ENCODE data around the gene NFIC. TPM values are rescaled to one million over a fixed set of nuclear protein-coding genes. Genes with fewer than 3 reads are reported as not detected.
"Not testable (repeated sequence)": the region's sequence is repeated elsewhere in the genome, so short reads cannot be mapped to it uniquely, and the experiment has no call there.

NFIC gene
- total and polyA plus RNA-seq, 4 donors = 40.4 to 208 (median 49.8) TPM

GRCh38 chr19:3328743-3329142, 37.6 kb upstream of the NFIC start:
- TF ChIP-seq CTCF (IDR thresholded peaks at IDR 0.05; ENCODE audit: control extremely low read depth, extremely low read depth) = no peak
- Histone ChIP-seq H3K27ac (ENCODE audit: low read depth in 1 of 2, low read length in 1 of 2) (no peak overlapping the region), H3K4me1 (ENCODE audit: control insufficient read depth in 5 of 5, insufficient read depth in 5 of 5, low read length in 5 of 5) (no peaks in the 10 kb centered on the region), H3K4me3 (no peak overlapping the region), H3K9me3 (ENCODE audit: control insufficient read depth in 4 of 4, insufficient read depth in 3 of 4, low read length in 3 of 4) (no peaks in the 10 kb centered on the region), H3K36me3 (ENCODE audit: control insufficient read depth in 4 of 4, insufficient read depth in 4 of 4, low read length in 4 of 4) (no peaks in the 10 kb centered on the region), H3K9ac (ENCODE audit: insufficient read depth in 1 of 2, low read length in 2 of 2) (no peak overlapping the region), H3K27me3 (ENCODE audit: control insufficient read depth in 3 of 3, insufficient read depth in 3 of 3, low read length in 2 of 3) (no peaks in the 10 kb centered on the region)
- DNase-seq (no peak), ATAC-seq (ENCODE audit: insufficient read depth, low FRiP score) (no peak)
- 92 to 97% methylated on average over 3 of the region's 3 CpGs for WGBS, 2 donors

- Histone ChIP-seq H3K27ac (ENCODE audit: low read depth in 1 of 2, low read length in 1 of 2) (no peak overlapping the region), H3K9me3 (ENCODE audit: control insufficient read depth in 4 of 4, insufficient read depth in 3 of 4, low read length in 3 of 4) (no peaks in the 10 kb centered on the region), H3K27me3 (ENCODE audit: control insufficient read depth in 3 of 3, insufficient read depth in 3 of 3, low read length in 2 of 3) (no peaks in the 10 kb centered on the region), H3K36me3 (ENCODE audit: control insufficient read depth in 4 of 4, insufficient read depth in 4 of 4, low read length in 4 of 4) (no peaks in the 10 kb centered on the region), H3K4me1 (ENCODE audit: control insufficient read depth in 5 of 5, insufficient read depth in 5 of 5, low read length in 5 of 5) (peaks cover 0 to under 1% (median 0%) of the 10 kb centered on the region in 5 donors), H3K9ac (ENCODE audit: insufficient read depth in 1 of 2, low read length in 2 of 2) (no peak overlapping the region), H3K4me3 (no peak overlapping the region)
- ATAC-seq (ENCODE audit: insufficient read depth, low FRiP score) = no peak
- no peak for TF ChIP-seq CTCF (IDR thresholded peaks at IDR 0.05; ENCODE audit: control extremely low read depth, extremely low read depth)
- DNase-seq = no peak
- 88 to 90% methylated on average over 9 of the region's 9 CpGs for WGBS, 2 donors
Observed at GRCh38 chr19:3330047-3330446, 36.3 kb upstream of the NFIC start.

- not testable (repeated sequence) for ATAC-seq (ENCODE audit: insufficient read depth, low FRiP score); DNase-seq; H3K36me3 ChIP-seq (ENCODE audit: control insufficient read depth in 4 of 4, insufficient read depth in 4 of 4, low read length in 4 of 4); H3K27me3 ChIP-seq (ENCODE audit: control insufficient read depth in 3 of 3, insufficient read depth in 3 of 3, low read length in 2 of 3); H3K9ac ChIP-seq (ENCODE audit: insufficient read depth in 1 of 2, low read length in 2 of 2); H3K9me3 ChIP-seq (ENCODE audit: control insufficient read depth in 4 of 4, insufficient read depth in 3 of 4, low read length in 3 of 4); H3K27ac ChIP-seq (ENCODE audit: low read depth in 1 of 2, low read length in 1 of 2); H3K4me3 ChIP-seq
- peaks cover 0 to 15% (median 4%) of the 10 kb centered on the region in 5 donors for H3K4me1 ChIP-seq (ENCODE audit: control insufficient read depth in 5 of 5, insufficient read depth in 5 of 5, low read length in 5 of 5)
- 67 to 88% methylated on average over 1 of the region's 1 CpG for WGBS, 2 donors
Observed at GRCh38 chr19:3332232-3332631, 34.2 kb upstream of the NFIC start.

GRCh38 chr19:3333020-3333583, 33.3 kb upstream of the NFIC start:
- H3K27ac ChIP-seq (ENCODE audit: low read depth in 1 of 2, low read length in 1 of 2) = no peak overlapping the region
- DNase-seq = no peak
- no peaks in the 10 kb centered on the region for H3K27me3 ChIP-seq (ENCODE audit: control insufficient read depth in 3 of 3, insufficient read depth in 3 of 3, low read length in 2 of 3)
- H3K9me3 ChIP-seq (ENCODE audit: control insufficient read depth in 4 of 4, insufficient read depth in 3 of 4, low read length in 3 of 4) = no peaks in the 10 kb centered on the region
- 75 to 85% methylated on average over 4 of the region's 4 CpGs for WGBS, 2 donors
- no peak overlapping the region for H3K9ac ChIP-seq (ENCODE audit: insufficient read depth in 1 of 2, low read length in 2 of 2)
- H3K36me3 ChIP-seq (ENCODE audit: control insufficient read depth in 4 of 4, insufficient read depth in 4 of 4, low read length in 4 of 4) = no peaks in the 10 kb centered on the region
- ATAC-seq (ENCODE audit: insufficient read depth, low FRiP score) = no peak
- no peak overlapping the region for H3K4me3 ChIP-seq
- no peak for TF ChIP-seq CTCF (IDR thresholded peaks at IDR 0.05; ENCODE audit: control extremely low read depth, extremely low read depth)
- peaks cover 0 to 19% (median 4%) of the 10 kb centered on the region in 5 donors for H3K4me1 ChIP-seq (ENCODE audit: control insufficient read depth in 5 of 5, insufficient read depth in 5 of 5, low read length in 5 of 5)
